Inflammatory macrophage treated with lipopolysaccharide for 1 hour (primary cell): ENCODE data around the gene COQ4.

ENCODE experiments used
- DNase-seq, 2 donors: peaks; one replicate each; pipeline ENCODE4 v3.0.0-alpha.2; 2020 to 2022

The COQ4 gene

DNA sequence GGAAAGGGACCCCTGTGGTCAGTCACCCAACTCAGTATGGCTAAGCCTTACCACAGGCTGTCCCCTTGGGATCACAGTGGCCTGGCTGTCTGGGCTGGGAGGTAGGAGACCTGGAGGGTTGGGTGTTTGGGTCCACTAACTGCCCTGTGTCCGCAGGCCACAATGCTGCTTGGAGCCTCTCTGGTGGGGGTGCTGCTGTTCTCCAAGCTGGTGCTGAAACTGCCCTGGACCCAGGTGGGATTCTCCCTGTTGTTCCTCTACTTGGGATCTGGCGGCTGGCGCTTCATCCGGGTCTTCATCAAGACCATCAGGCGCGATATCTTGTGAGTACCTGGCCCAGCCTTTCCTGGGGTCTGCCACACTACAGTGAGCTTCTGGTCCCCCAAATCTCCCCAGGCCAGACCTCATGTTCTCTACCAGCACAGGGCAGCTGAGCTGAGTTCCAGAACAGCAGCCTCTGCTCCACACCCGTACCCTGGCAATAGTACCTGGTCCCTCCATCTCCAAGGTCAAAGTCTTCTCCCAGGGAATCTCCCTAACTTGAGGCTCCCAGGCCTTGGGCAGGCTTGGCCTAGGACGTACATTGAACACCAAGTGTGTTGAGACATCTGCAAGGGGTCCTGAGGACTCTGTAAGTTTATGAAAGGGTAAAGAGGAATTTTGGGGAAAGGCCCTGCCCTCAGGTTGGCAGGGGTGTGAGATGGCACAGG lies 20.5 kb downstream of the COQ4 start:
- DNase-seq = no peak

DNA sequence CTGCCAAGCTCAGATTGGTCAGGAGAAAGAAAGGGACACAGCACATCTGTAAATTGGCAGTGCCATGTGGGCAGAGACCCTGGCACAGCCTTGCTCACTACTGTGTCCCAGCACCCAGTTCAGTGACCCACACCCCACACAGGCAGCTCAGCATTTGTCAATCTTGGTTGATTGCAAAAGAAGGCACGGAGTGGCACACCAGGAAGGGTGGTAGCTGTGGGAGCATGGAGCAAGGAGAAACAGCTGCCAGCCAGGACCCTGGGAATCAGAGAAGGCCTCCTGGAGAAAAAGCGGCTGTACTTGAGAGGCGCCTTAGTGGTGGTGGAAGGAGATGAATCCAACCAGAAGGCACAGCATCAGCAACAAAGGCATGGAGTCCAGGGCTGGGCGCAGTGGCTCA lies 21.2 kb downstream of the COQ4 start:
- DNase-seq = no peak

DNA sequence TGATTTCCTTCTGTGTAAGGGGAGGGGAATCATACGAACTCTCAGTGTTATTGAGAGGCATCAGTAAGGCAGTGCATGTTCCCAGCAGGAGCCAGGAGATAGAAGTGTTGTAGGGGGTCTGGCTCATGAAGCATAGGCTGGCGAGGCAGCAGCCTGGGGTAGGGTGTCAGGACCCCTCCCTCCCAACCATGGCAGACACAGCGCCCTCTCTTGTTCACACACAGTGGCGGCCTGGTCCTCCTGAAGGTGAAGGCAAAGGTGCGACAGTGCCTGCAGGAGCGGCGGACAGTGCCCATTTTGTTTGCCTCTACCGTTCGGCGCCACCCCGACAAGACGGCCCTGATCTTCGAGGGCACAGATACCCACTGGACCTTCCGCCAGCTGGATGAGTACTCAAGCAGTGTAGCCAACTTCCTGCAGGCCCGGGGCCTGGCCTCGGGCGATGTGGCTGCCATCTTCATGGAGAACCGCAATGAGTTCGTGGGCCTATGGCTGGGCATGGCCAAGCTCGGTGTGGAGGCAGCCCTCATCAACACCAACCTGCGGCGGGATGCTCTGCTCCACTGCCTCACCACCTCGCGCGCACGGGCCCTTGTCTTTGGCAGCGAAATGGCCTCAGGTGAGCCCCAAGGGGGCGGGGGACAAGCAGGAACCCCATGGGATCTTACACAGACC lies 22.4 kb downstream of the COQ4 start:
- no peak for DNase-seq

DNA sequence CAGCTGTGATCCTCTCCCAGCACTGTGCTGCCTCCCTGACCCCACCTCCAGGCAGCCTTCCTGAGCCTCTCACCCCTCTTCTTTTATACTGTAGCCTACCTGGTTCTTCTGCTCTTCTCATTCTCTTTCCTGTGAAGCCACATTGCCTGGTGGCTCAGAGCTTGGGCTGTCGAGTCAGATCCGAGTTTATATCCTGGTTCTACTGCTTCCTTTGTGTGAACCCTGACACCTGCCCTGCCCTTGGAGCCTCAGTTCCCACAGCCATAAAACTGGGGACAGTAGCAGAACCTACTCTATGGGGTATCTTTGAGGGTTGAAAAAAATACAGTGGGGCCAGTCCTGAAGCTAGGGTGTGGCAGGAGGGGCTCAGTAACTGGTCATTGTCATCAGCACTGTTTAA lies 26.5 kb downstream of the COQ4 start:
- no peak for DNase-seq

DNA sequence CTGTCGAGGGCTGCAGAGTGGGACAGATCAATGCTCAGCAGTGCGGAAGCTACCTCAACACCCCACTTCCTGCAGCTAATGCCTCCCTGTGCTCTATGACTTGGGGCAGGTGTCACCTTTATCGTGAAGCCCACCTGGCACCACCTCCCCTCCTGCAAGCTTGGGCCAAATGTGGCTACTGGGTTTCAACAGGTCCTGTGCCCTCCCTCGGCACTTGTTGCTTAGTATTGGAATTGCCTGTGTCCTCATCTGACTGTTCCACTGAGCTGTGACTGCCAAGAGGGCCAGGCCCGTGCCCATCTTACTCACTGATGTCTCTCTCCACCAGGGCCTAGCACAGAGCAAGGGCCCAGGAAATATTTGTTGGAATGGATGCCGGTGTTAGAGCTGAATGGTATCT lies 27.1 kb downstream of the COQ4 start:
- no peak for DNase-seq

DNA sequence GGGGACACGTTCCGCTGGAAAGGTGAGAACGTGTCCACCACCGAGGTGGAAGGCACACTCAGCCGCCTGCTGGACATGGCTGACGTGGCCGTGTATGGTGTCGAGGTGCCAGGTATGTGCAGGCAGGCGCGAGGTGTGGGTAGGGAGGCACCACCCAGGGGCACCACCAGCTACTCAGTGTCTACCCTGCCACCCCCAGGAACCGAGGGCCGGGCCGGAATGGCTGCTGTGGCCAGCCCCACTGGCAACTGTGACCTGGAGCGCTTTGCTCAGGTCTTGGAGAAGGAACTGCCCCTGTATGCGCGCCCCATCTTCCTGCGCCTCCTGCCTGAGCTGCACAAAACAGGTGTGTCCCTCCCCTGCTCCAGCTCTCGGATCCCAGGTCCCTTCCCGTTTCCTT lies 32.8 kb downstream of the COQ4 start:
- DNase-seq = no peak

DNA sequence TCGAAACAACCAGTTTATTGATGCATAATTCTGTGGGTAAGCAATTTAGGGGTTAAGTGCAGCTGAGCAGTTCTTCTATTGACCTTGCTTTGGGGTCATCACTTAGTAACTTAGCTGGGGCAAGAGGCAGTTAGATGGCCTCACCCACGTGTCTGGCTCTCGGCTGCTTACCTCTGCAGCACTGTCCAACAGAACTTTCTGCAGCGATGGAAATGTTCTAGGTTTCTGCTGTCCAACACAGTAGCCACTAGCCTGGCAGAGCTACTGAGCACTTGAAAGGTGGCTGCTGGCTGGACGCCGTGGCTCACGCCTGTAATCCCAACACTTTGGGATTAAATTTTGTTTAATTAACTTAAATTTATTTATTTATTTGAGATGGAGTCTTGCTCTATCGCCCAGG lies 35.5 kb downstream of the COQ4 start:
- no peak for DNase-seq

DNA sequence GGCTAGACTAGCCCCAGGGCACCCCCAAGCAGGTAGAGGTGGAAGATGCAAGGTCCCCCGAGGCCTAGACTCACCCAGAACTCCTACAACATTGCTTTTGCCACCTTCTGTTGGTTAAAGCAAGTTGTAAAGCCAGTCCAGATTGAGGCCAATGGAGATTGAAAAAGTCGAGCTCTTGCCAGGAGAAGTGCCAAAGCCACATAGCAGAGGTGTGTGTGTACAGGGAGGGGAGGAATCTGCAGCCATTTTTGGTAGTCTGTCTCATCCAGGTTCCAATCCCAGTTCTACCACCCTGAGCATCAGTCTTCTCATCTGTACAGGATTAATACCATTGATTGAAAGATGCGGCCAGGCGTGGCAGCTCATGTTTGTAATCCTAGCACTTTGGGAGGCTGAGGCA lies 36.2 kb downstream of the COQ4 start:
- DNase-seq = no peak

DNA sequence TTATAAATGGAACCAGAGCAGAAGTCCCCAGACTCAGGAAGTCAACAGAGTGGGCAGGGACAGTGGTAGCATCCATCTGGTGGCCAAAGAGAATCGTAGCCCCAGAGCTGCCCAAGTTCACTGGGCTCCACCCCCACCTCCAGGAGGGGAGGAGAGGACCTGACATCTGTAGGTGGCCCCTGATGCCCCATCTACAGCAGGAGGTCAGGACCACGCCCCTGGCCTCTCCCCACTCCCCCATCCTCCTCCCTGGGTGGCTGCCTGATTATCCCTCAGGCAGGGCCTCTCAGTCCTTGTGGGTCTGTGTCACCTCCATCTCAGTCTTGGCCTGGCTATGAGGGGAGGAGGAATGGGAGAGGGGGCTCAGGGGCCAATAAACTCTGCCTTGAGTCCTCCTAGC lies 38.2 kb downstream of the COQ4 start:
- DNase-seq = no peak

DNA sequence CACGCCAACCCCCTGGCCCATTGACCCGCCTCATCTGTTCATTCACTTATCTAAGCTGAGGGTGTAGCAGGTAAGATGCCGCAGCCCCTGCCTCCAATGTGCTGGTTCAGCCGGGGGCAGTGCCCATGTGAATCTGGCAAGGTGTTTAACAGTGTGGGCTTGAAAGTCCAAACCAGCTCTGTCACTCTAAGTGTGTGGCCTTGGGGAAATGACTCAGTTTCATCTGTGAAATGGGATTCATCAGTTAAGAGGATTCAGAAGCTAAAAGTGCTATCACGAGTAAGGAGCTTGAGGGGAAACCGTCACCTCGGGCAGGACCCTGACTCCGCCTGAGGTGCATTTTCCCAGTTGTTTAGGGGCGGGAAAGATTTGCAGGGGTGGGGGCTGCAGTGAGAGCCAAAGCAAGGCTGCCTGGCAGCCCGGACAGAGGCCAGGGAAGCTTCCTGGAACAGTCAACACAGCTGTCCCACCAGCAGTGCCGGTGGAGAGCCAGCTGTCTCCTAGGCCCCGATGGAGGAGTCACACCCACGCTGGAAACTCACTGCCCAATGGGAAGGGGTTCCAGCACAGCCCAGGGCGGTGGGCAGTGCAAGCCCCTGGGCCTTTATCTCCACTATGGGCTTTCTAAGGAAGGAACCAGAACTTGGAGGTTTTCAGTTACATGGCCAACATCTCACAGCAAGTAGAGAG lies 38.8 kb downstream of the COQ4 start:
- DNase-seq = no peak

DNA sequence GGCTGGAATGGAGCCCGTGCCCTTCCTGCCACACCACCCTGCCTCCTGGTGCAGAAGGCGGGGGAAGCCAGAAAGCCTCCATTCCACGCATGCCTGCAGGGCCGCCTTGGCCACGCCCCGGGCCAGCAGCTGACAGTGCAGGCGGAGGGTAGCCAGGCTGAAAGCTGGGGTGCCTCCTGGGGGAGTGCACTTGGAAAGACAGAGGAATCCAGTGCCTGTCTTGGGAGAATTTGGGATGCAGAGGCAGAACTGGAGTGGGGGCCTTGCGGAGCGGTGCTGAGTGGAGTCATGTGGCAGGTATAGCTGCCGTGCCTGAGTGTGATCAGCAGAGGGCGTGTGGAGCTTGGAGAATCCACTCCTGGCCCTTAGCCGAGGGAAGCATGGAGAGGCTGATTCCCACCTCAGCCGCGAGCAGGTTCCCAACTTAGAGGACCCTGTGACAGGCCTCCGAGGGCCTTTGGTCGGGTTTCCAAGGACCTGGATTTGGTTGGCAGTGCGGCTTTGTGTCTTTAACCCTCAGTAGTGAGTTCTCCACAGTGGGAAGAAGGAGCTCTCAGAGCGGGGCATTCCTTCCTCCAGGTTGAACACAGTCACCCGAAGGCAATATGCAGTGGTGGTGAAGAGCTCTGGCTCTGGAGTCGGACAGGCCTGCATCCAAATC lies 39.5 kb downstream of the COQ4 start:
- DNase-seq = peak; percentile 57 to 82

DNA sequence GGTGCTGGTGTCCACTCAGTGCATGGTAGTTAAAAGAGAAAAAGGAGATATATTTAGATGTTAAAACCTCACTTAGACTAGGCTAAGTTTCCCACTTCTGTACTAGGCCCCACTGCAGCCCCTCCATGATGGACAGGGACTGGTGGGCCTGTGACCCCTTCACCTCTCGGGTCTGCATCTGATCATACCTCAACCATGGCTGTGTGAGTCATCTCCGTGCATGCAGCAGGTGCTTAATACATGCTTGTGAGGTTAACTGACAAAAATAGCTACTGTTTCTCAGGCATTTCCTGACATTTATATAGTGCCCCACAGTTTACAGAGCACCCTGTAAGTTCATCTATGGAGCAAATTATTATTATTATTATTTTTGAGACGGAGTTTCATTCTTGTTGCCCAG lies 40.1 kb downstream of the COQ4 start:
- no peak for DNase-seq

DNA sequence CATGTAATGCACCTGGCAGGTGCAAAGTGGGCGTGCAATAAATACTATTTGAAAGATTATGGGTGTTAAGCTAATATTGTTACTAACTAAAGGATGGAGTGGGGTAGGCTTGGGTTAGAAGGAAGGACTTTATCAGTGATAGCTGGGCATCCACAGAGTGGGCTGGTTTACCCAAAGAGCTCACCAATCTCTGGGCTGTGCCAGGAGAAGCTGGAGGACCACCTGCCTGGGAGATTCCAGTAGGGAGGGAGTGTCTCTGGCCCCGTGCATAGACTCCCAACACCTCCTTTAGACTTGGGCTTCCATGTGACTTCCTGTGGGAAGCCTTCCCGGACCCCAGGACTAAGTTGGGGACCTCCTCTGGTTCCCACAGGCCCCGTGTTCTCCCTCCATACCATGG lies 42.9 kb downstream of the COQ4 start:
- no peak for DNase-seq

DNA sequence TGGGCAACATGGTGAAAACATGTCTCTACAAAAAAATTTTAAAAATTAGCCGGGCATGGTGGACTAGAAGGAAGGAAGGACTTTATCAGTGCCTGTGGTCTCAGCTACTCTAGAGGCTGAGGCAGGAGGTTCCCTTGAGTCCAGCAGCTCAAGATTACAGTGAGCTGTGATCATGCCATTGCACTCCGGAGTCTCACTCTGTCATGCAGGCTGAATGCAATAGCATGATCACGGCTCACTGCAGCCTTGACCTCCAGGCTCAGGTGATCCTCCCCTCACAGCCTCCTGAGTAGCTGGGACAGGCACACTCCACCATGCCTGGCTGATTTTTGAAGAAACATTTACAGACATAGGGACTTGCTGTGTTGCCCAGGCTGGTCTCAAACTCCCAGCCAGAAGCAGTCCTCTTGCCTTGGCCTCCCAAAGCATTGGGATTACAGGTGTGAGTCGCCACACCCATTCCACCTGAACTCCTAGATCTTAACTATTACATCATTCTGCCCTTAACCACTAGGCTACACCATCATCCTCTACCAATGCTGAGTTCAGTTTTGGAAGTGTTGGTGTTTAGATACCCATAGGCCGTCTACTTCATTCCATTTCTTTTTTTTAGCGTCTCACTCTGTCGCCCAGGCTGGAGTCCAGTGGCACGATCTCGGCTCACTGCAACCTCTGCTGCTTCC lies 46.5 kb downstream of the COQ4 start:
- no peak for DNase-seq

DNA sequence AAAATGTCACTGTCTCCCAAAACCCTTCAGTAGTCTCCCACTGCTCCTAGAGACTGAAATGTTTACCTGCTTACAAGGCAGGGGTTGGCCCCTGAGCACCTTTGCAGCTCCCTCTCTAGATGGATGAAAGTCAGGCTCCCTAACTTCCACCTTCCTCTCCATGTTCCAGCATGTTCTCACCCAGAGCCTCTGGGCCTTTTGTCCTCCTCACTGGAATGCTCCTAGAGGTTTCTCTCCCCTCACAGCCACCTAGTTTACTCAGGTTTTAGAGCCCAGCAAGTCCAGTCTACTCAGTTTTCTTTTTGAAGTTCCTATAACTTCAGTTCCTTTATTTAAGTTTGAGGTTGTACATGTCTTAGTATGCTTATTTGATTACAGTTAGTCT lies 47.7 kb downstream of the COQ4 start:
- DNase-seq = no peak

DNA sequence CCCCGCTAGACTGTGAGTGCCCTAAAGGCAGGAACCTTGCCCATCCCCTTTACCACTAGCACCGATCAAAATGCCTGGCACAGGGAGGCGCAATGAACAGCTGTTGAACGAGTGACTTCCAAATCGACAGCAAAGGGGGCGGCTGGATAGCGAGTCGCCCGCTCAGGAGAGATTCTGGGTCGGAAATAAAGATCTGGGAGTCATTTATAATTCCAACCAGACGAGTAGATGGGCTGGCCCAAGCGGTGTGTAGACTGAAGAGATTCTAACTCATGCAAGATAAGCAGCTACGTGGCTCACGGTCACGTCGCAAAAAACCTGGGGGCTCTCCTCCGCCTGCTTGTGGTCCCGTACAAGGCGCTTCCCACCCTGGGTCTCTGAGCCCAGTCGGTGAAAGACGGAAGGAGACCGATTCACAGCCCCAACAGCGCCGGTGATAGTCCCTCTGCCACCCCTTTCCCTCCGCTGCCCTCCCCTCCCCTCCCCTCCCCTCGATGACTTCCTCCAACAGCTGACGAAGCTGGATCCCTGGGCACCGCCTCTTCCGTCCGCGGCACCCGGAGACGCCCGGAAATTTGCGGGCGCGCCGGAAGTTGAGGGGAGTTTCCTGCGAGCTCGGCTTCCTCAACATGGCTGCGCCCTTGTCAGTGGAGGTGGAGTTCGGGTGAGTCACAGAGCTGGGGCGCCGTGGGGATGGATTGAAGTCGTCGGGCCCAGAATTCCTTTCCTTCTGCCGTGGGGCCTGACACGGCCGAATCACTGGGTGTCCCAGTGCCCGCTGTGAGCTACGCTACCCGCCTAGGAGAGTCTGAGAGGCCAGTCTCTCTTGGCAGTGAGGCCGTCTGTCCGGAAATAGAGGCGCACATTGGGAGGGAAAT lies 48.4 kb downstream of the COQ4 start, which contains the start of gene URM1:
TSS of gene URM1 (plus strand) at position 623 of the 878 bp plus-strand sequence. CDS start at position 630, 7 bp downstream.
- peak; percentile 96 to 98 for DNase-seq

DNA sequence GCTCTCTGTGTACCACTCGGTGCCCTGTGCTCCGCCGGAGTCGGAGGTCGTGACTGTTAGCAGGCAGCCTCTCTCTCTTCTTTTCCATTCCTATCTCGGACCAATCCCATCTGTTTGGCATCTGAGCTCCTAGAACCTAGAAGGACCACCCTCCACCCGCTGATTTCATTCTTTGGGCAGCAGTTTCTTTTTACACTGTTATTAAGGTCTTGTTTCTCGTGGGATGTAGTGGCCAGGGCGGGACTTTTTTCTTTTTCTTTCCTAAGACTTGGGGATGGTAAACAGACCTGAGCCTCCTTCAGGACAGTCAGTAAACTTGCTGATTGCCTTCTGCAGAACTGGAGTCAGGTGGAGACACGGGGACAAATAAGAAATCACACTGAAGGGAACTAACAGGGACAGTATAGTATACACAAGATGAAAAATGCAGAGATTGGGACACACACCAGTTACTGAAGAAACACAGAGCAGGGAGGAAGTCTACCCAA lies 49.0 kb downstream of the COQ4 start:
- peak; percentile 24 to 39 for DNase-seq

DNA sequence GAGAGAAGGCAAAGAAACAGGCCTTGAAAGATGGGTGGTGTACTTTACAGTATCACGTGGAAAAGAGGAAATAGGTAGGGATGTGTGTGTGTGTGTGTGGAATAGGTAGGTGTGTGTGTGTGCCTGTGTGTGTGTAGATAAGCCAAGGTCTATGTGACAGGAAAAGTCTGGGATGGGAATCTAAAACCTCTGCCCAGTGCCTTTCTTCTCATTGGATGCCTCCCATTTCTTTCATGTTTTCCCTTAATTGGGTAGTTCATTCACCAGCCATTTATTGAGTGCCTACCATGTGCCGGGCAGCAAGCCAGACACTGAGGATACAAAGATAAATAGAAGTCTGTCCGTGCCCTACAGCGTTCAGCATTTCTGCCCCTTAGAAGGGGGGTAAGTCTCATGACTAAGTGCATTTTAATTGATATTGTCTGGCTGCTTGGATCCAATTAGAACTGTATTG lies 49.6 kb downstream of the COQ4 start:
- no peak for DNase-seq

DNA sequence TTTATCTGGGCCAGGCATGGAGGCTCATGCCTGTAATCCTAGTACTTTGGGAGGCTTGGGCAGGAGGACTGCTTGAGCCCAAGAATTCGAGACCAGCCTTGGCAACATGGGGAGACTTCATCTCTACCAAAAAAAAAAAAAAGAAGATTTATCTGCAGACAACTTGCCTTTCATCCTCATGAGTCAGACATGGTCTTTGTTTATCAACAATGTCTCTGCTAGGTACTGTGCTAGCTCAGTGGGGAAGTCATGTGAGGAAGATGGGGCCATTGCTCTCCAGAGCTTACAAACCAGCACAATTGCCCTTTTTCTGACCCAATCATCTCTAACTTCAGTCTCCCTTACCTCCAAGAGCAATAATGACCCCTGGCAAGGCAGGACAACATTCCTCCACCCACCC lies 50.1 kb downstream of the COQ4 start:
- DNase-seq = no peak

DNA sequence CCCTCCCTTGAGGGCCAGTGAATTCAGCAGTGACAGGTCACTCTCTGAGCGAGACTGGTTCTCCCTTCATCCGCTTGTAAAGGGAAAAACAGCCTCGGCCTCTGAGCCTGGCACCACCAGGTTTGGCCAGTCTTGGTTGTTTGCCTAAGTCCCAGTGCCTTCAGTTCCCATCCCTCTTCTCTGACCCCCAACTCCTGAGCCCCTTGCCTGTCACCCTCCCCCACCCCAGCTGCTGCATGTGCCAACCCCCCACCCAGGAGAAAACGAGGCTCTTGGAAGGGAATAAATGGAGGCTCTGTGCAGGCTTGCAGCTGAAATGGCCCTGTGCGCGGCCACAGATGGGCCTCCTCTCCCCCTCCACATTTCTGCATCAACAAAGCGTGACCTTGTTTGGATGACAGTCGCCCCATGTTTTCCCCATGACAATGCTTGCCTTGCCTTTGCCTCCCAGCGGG lies 51.6 kb downstream of the COQ4 start:
- DNase-seq = no peak

DNA sequence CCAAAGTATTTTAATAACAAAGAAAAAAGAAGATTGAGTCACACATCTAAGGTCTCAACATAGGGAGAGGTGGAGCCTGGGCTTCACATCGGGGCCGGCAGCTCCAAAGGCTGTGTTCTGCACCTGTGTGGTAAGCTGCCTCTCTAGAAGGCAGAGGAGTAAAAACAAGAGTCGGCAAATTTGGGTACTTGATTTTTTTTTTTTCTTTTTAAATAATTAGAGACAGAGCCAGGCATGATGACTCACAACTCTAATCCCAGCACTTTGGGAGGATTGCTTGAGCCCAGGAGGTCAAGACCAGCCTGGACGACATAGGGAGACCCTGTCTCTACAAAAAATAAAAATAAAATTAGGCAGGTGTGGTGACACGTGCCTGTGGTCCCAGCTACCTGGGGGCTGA lies 53.2 kb downstream of the COQ4 start:
- no peak for DNase-seq

DNA sequence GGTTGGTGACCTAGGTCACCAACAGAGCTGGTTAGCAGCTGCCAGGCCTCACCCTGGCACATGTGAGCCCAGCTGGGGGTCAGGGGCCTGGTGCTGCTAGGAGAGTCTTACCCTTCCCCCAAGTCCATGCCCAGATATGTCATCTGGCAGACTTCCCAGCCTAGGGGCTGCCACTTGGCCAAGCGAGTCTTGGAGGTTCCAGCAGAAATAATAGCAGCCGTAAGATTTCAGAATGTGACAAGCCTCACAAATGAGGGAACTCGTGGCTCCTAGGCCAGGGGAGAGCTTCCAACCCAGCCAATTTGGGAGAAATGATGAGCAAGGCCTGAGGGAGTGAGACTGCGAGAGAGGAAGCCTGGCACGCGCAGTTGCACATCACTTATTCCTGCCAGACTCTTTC lies 59.6 kb downstream of the COQ4 start:
- no peak for DNase-seq
